Measurements from ENCODE around the gene GFRAL. TPM values are rescaled to one million over a fixed set of nuclear protein-coding genes. Genes with fewer than 3 reads are reported as not detected.

Gene GFRAL
- total and polyA plus RNA-seq, 10 of the 15 experiments (the other 5 are each of a cell fraction or from before 2014, with no cell fraction given), result not detected

DNA sequence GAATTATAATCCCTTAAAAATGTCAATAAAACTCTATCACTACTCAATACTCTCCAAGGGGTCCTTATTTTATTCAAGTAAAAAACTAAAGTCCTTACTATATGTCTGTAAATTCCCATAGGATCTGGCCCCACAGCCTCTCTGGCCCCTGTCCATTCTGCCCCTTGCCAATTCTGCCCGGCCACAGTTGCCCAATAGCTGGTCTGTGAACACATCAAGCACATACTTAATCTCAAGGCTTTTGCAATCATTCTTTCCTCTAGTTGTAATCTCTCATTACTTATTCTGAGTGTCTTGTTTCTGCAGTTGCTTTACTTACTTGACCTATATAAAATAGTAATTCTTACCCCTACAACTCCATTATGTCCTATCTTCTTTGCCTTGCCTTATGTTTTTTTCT is 22.5 kb upstream of the GFRAL start (continued):
- TF ChIP-seq, protein P1, sequence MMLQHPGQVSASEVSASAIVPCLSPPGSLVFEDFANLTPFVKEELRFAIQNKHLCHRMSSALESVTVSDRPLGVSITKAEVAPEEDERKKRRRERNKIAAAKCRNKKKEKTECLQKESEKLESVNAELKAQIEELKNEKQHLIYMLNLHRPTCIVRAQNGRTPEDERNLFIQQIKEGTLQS (IDR thresholded peaks at IDR 0.05; ENCODE audit: borderline replicate concordance, extremely low read depth, low read depth, low read length), result no peak
- TF ChIP-seq USF1 (IDR thresholded peaks at IDR 0.05; ENCODE audit: borderline replicate concordance, extremely low read length, insufficient read depth, low read depth, low read length) (no peak), SREBF1 (IDR thresholded peaks at IDR 0.05; ENCODE audit: low read length) (no peak), TCF7 (IDR thresholded peaks at IDR 0.05; ENCODE audit: borderline replicate concordance) (no peak), SIX5 (IDR thresholded peaks at IDR 0.05; ENCODE audit: low read depth, low read length, severe bottlenecking) (no peak)
- TF ChIP-seq, protein P2, sequence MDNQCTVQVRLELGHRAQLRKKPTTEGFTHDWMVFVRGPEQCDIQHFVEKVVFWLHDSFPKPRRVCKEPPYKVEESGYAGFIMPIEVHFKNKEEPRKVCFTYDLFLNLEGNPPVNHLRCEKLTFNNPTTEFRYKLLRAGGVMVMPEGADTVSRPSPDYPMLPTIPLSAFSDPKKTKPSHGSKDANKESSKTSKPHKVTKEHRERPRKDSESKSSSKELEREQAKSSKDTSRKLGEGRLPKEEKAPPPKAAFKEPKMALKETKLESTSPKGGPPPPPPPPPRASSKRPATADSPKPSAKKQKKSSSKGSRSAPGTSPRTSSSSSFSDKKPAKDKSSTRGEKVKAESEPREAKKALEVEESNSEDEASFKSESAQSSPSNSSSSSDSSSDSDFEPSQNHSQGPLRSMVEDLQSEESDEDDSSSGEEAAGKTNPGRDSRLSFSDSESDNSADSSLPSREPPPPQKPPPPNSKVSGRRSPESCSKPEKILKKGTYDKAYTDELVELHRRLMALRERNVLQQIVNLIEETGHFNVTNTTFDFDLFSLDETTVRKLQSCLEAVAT (IDR thresholded peaks at IDR 0.05), result no peak

DNA sequence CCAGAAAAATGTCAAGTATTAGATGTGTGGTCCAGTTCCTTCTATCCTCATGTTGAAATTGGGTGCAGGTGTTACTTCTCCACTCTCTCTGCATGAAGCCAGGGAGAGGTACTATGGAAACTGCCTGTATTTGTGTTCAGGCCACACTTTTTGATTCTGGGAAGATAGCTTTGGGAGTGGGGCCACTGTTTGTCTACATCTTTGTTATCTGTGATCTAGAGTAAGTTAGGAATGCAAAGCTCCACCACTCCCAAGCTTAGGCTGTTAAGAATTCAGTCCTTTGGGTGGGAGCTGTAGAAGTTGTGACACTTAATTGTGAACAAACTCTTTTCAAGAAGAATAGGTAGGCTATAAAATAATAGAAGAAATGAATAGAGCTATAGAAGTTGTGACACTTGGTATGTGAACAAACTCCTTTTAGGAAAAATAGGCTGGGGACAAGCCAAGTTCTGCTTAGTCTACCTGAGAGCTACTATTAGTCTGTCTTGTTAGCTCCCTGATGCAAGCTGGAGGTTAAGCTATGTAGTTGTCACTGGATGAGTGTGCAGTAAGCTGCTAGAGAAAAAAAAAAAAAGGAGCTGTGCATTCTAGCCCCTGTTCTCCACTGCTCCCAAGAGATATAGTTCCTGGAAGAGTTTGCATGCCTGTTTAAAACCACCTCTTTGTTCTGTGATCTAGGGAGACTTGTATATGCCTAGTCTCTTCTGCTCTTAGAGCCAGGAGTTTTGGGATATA is 7.1 kb upstream of the GFRAL start:
- ATAC-seq, result no peak
- SMC1A ChIA-PET (ENCODE audit: uncharacterized antibody, unreplicated experiment), result no interaction called here
- TF ChIP-seq, protein P3, sequence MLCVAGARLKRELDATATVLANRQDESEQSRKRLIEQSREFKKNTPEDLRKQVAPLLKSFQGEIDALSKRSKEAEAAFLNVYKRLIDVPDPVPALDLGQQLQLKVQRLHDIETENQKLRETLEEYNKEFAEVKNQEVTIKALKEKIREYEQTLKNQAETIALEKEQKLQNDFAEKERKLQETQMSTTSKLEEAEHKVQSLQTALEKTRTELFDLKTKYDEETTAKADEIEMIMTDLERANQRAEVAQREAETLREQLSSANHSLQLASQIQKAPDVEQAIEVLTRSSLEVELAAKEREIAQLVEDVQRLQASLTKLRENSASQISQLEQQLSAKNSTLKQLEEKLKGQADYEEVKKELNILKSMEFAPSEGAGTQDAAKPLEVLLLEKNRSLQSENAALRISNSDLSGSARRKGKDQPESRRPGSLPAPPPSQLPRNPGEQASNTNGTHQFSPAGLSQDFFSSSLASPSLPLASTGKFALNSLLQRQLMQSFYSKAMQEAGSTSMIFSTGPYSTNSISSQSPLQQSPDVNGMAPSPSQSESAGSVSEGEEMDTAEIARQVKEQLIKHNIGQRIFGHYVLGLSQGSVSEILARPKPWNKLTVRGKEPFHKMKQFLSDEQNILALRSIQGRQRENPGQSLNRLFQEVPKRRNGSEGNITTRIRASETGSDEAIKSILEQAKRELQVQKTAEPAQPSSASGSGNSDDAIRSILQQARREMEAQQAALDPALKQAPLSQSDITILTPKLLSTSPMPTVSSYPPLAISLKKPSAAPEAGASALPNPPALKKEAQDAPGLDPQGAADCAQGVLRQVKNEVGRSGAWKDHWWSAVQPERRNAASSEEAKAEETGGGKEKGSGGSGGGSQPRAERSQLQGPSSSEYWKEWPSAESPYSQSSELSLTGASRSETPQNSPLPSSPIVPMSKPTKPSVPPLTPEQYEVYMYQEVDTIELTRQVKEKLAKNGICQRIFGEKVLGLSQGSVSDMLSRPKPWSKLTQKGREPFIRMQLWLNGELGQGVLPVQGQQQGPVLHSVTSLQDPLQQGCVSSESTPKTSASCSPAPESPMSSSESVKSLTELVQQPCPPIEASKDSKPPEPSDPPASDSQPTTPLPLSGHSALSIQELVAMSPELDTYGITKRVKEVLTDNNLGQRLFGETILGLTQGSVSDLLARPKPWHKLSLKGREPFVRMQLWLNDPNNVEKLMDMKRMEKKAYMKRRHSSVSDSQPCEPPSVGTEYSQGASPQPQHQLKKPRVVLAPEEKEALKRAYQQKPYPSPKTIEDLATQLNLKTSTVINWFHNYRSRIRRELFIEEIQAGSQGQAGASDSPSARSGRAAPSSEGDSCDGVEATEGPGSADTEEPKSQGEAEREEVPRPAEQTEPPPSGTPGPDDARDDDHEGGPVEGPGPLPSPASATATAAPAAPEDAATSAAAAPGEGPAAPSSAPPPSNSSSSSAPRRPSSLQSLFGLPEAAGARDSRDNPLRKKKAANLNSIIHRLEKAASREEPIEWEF (IDR thresholded peaks at IDR 0.05; ENCODE audit: insufficient replicate concordance, low read depth, low read length), result no peak
- TF ChIP-seq FOS (IDR thresholded peaks at IDR 0.05; ENCODE audit: borderline replicate concordance, extremely low read depth, insufficient read length), result no peak
- no peak for TF ChIP-seq ZBTB33 (IDR thresholded peaks at IDR 0.05)

More for the DNA sequence above, 7.1 kb upstream of the GFRAL start:
- no peaks in the 10 kb centered on the region for H3K79me2 ChIP-seq (ENCODE audit: control insufficient read depth, insufficient read depth, low read length)
- no peak for FAIRE-seq
- H3K4me3 ChIP-seq, result no peak overlapping the region
- H2AFZ ChIP-seq (ENCODE audit: control insufficient read depth, low read depth, low read length), result no peak overlapping the region
- intact Hi-C loops (cut with micrococcal nuclease; ENCODE audit: unreplicated experiment) (no loop called here), in situ Hi-C loops (cut with MboI) (no loop called here)
- H3K27me3 ChIP-seq (replicated peaks in 1 of 2; ENCODE audit: control insufficient read depth in 2 of 2, insufficient read depth in 2 of 2, low read length in 1 of 2), result no peaks in the 10 kb centered on the region
- no peak overlapping the region for H3K4me2 ChIP-seq (ENCODE audit: control insufficient read depth, insufficient read depth)
- no peaks in the 10 kb centered on the region for H3K36me3 ChIP-seq (ENCODE audit: control insufficient read depth in 2 of 2, insufficient read depth in 2 of 2, low read length in 1 of 2)
- no peaks in the 10 kb centered on the region for H3K9me3 ChIP-seq (replicated peaks; ENCODE audit: control insufficient read depth, insufficient read depth, low read length)
- no peak for DNase-seq (ENCODE audit: low read depth, low spot score)
- BruUV-seq (replicated peaks), result no TSS peak
- no peak overlapping the region for H3K9ac ChIP-seq (ENCODE audit: control insufficient read depth, insufficient read depth, low read length)
- POLR2A ChIA-PET, result no interaction called here
- no peak overlapping the region for H3K27ac ChIP-seq (ENCODE audit: control insufficient read depth, insufficient read depth)
- H4K20me1 ChIP-seq (ENCODE audit: control insufficient read depth, insufficient read depth), result no peaks in the 10 kb centered on the region
- CTCF ChIA-PET, result interaction anchor here (0.6 to 1.1 kb wide), 2 partner anchors 43 to 1195 kb away, joined by 3 read pairs; no protein-coding TSS in a partner anchor
- RAD21 ChIA-PET (ENCODE audit: unreplicated experiment), result no interaction called here
- H3K4me1 ChIP-seq (ENCODE audit: control insufficient read depth, insufficient read depth, low read length), result no peaks in the 10 kb centered on the region

All from GM12878 (cell line).